ENCODE measurements around the gene PPP6R3. TPM values are rescaled to one million over a fixed set of nuclear protein-coding genes. Genes with fewer than 3 reads are reported as not detected.

The PPP6R3 gene
- total and polyA plus RNA-seq, 2 of the 8 experiments (the other 6 are each of a cell fraction or from before 2014, with no cell fraction given) = 44.6 to 150 TPM

DNA sequence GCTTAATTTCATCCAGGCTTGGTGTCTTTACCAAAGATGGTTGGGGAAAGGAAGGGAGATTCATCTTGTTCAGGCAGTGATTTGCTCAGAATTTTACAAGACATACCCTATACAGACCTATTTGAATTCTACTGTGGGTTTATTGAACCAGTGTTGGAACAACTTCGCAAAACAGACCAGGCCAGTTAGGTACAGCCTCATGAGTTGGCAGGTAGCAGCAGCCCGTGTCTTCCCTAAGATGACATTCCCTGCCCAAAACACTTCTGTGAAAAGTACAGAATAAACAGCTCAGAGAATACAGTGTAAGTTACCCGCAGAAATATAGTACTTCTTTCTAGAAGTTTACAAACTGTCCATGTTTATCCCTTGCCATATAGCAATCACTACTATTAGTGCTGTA, 121.3 kb downstream of the PPP6R3 start:
- Histone ChIP-seq H3K79me1 (ENCODE audit: low read depth, low read length) (peaks cover 5% of the 10 kb centered on the region; the same call in 1 of the 2 replicates), H4K91ac (replicated peaks; ENCODE audit: insufficient read length, low read length) (no peak overlapping the region), H3K18ac (ENCODE audit: extremely low read depth, low read length) (no peak overlapping the region), H3K23me2 (ENCODE audit: low read depth, low read length) (no peaks in the 10 kb centered on the region), H3K4me1 (replicated peaks in 1 of 4; ENCODE audit: control insufficient read depth in 3 of 4, insufficient read depth in 4 of 4, low read length in 3 of 4) (no peaks in the 10 kb centered on the region), H4K20me1 (replicated peaks in 1 of 2; ENCODE audit: control insufficient read depth in 1 of 2, insufficient read depth in 2 of 2, low read length in 2 of 2) (peaks cover 0 to 8% of the 10 kb centered on the region in 2 experiments), H2BK20ac (ENCODE audit: low read length) (no peak overlapping the region), H3K9ac (replicated peaks in 1 of 4; ENCODE audit: extremely low read depth in 1 of 4, low read depth in 3 of 4, low read length in 3 of 4) (no peak overlapping the region), H3K4me3 (ENCODE audit: extremely low read depth in 1 of 4, insufficient read depth in 2 of 4, low read depth in 3 of 4, low read length in 4 of 4) (no peak overlapping the region), H2BK120ac (replicated peaks; ENCODE audit: low read depth, low read length) (no peak overlapping the region), H3K56ac (replicated peaks; ENCODE audit: insufficient read length, low read depth, low read length) (no peak overlapping the region), H4K8ac (ENCODE audit: extremely low read depth, insufficient read depth, low read length) (no peak overlapping the region), H3K79me2 (ENCODE audit: control insufficient read depth in 1 of 2, insufficient read depth in 2 of 2, low read length in 2 of 2) (peaks cover 0 to 11% of the 10 kb centered on the region in 2 experiments; a peak in 1 of 4 replicates), H3K14ac (ENCODE audit: insufficient read length) (no peak overlapping the region), H2BK5ac (ENCODE audit: low read depth, low read length) (no peak overlapping the region), H3K27ac (ENCODE audit: low read depth, low read length) (no peak overlapping the region), H2AK5ac (ENCODE audit: low read depth, low read length) (no peak overlapping the region), H3K27me3 (replicated peaks in 1 of 4; ENCODE audit: control insufficient read depth in 3 of 4, extremely low read depth in 1 of 4, insufficient read depth in 3 of 4, low read length in 3 of 4) (no peaks in the 10 kb centered on the region), H3K9me3 (ENCODE audit: insufficient read depth in 2 of 2, low read depth in 1 of 2, low read length in 1 of 2) (no peaks in the 10 kb centered on the region), H3K36me3 (ENCODE audit: control insufficient read depth in 2 of 4, insufficient read depth in 4 of 4, low read length in 3 of 4) (peaks cover 6 to 49% (median 32%) of the 10 kb centered on the region in 4 experiments), H2AFZ (ENCODE audit: low read length) (no peak overlapping the region), H4K5ac (ENCODE audit: insufficient read length, low read depth, low read length) (no peak overlapping the region), H2BK15ac (ENCODE audit: low read length) (no peak overlapping the region), H3K4ac (replicated peaks; ENCODE audit: insufficient read length, low read depth, low read length) (no peak overlapping the region), H2BK12ac (ENCODE audit: low read depth, low read length) (no peak overlapping the region), H3K23ac (ENCODE audit: insufficient read length) (no peak overlapping the region), H3K4me2 (ENCODE audit: insufficient read depth in 1 of 2, low read depth in 2 of 2, low read length in 2 of 2) (no peak overlapping the region)
- WGBS, 2 experiments (ENCODE audit: extremely low coverage in 1 of 2, insufficient coverage in 1 of 2, insufficient read length in 1 of 2, insufficient replicate concordance in 2 of 2, low coverage in 1 of 2, low lambda C conversion rate in 2 of 2, missing lambda C conversion rate in 1 of 2) = 91% methylated on average over 3 of the region's 3 CpGs; no CpG with 5 or more reads in 1 of the 2 experiments
- DNase-seq (ENCODE audit: low read depth in 1 of 2, low spot score in 2 of 2) (no peak), FAIRE-seq (no peak)
- CTCF ChIA-PET (ENCODE audit: partially characterized antibody) = interaction anchor here (1.3 to 4.0 kb wide), 2 partner anchors 10 to 36 kb away, joined by 3 to 28 read pairs; no protein-coding TSS in a partner anchor
- POLR2A ChIA-PET (ENCODE audit: partially characterized antibody) = no interaction called here
- no peak for TF ChIP-seq SP1 (IDR thresholded peaks at IDR 0.05; ENCODE audit: low read depth, low read length)
- TF ChIP-seq SP2 (IDR thresholded peaks at IDR 0.05; ENCODE audit: low read length) = no peak
- no peak for TF ChIP-seq NRF1 (IDR thresholded peaks at IDR 0.05; ENCODE audit: low read depth, low read length)
- no peak for TF ChIP-seq HDAC2 (IDR thresholded peaks at IDR 0.05; ENCODE audit: borderline replicate concordance in 1 of 2, low read depth in 2 of 2, low read length in 2 of 2)
- TF ChIP-seq SIX5 (IDR thresholded peaks at IDR 0.05; ENCODE audit: low read depth, low read length) = no peak
- TF ChIP-seq, protein P1, sequence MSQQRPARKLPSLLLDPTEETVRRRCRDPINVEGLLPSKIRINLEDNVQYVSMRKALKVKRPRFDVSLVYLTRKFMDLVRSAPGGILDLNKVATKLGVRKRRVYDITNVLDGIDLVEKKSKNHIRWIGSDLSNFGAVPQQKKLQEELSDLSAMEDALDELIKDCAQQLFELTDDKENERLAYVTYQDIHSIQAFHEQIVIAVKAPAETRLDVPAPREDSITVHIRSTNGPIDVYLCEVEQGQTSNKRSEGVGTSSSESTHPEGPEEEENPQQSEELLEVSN (IDR thresholded peaks at IDR 0.05) = no peak
- TF ChIP-seq, protein P2, sequence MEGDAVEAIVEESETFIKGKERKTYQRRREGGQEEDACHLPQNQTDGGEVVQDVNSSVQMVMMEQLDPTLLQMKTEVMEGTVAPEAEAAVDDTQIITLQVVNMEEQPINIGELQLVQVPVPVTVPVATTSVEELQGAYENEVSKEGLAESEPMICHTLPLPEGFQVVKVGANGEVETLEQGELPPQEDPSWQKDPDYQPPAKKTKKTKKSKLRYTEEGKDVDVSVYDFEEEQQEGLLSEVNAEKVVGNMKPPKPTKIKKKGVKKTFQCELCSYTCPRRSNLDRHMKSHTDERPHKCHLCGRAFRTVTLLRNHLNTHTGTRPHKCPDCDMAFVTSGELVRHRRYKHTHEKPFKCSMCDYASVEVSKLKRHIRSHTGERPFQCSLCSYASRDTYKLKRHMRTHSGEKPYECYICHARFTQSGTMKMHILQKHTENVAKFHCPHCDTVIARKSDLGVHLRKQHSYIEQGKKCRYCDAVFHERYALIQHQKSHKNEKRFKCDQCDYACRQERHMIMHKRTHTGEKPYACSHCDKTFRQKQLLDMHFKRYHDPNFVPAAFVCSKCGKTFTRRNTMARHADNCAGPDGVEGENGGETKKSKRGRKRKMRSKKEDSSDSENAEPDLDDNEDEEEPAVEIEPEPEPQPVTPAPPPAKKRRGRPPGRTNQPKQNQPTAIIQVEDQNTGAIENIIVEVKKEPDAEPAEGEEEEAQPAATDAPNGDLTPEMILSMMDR (IDR thresholded peaks at IDR 0.05; ENCODE audit: control extremely low read depth in 1 of 3, insufficient read depth in 1 of 3, low read depth in 1 of 3, low read length in 3 of 3) = no peak
- TF ChIP-seq NANOG (IDR thresholded peaks at IDR 0.05; ENCODE audit: insufficient read depth, low read depth, low read length, poor library complexity, severe bottlenecking) = no peak
- no peak for TF ChIP-seq HDAC6 (IDR thresholded peaks at IDR 0.05; ENCODE audit: low read depth, low read length)
- TF ChIP-seq CHD2 (IDR thresholded peaks at IDR 0.05; ENCODE audit: low read length) = no peak
- TF ChIP-seq, protein P3, sequence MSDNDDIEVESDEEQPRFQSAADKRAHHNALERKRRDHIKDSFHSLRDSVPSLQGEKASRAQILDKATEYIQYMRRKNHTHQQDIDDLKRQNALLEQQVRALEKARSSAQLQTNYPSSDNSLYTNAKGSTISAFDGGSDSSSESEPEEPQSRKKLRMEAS (IDR thresholded peaks at IDR 0.05) = no peak
